ENCODE results near the gene STAT5B. TPM values are rescaled to one million over a fixed set of nuclear protein-coding genes. Genes with fewer than 3 reads are reported as not detected.
A peak's percentile ranks its signal among the peaks of the same experiment; 100 is the strongest.
"Not testable (repeated sequence)": the region's sequence is repeated elsewhere in the genome, so short reads cannot be mapped to it uniquely, and the experiment has no call there.

The STAT5B gene
- total and polyA plus RNA-seq, 5 donors from 2014 or later: 109 to 241 (median 114) TPM

- Mint-ChIP-seq H3K27me3 (no peaks in the 10 kb centered on the region), H3K36me3 (peaks cover 16% of the 10 kb centered on the region), H3K4me3 (peak overlapping the region in 1 of 4 donors; percentile 65), H3K27ac (peak overlapping the region; percentile 21 to 86 (median 65)), H3K9me3 (no peaks in the 10 kb centered on the region), H3K4me1 (peaks cover 12 to 54% (median 32%) of the 10 kb centered on the region in 4 donors)
- H3K4me3 ChIP-seq (ENCODE audit: low read depth, low read length): no peak overlapping the region
- DNase-seq: peak in 1 of 3 donors; percentile 65
- no peak overlapping the region for H3K27ac ChIP-seq (ENCODE audit: insufficient read depth, low read length, poor library complexity, severe bottlenecking)
- peak; percentile 67 to 75 for ATAC-seq (ENCODE audit: low read depth in 2 of 2)
- H3K9me3 ChIP-seq (ENCODE audit: control insufficient read depth in 2 of 2, low read length in 2 of 2): no peaks in the 10 kb centered on the region
- H3K27me3 ChIP-seq (ENCODE audit: control insufficient read depth, insufficient read depth, low read length): no peaks in the 10 kb centered on the region
- H3K4me1 ChIP-seq (ENCODE audit: control insufficient read depth, insufficient read depth, low read length, poor library complexity, severe bottlenecking): peaks cover 3% of the 10 kb centered on the region
- peaks cover 37% of the 10 kb centered on the region for H3K36me3 ChIP-seq (ENCODE audit: control insufficient read depth, insufficient read depth, low read length)
Observed at GRCh38 chr17:42230225-42230624, 46.0 kb downstream of the STAT5B start.

GRCh38 chr17:42227849-42228700 lies 48.1 kb downstream of the STAT5B start:
- DNase-seq (no peak), ATAC-seq (ENCODE audit: low read depth in 2 of 2) (no peak)
- Histone ChIP-seq H3K27ac (ENCODE audit: insufficient read depth, low read length, poor library complexity, severe bottlenecking) (no peak overlapping the region), H3K9me3 (ENCODE audit: control insufficient read depth in 2 of 2, low read length in 2 of 2) (no peaks in the 10 kb centered on the region), H3K4me3 (ENCODE audit: low read depth, low read length) (no peak overlapping the region), H3K36me3 (ENCODE audit: control insufficient read depth, insufficient read depth, low read length) (peaks cover 57% of the 10 kb centered on the region), H3K4me1 (ENCODE audit: control insufficient read depth, insufficient read depth, low read length, poor library complexity, severe bottlenecking) (peaks cover 3% of the 10 kb centered on the region), H3K27me3 (ENCODE audit: control insufficient read depth, insufficient read depth, low read length) (no peaks in the 10 kb centered on the region)
- Mint-ChIP-seq H3K27me3 (no peaks in the 10 kb centered on the region), H3K4me3 (no peak overlapping the region), H3K4me1 (peaks cover 0 to 33% (median 18%) of the 10 kb centered on the region in 4 donors), H3K27ac (peak overlapping the region; percentile 15 to 97 (median 23)), H3K9me3 (no peaks in the 10 kb centered on the region), H3K36me3 (peaks cover 23% of the 10 kb centered on the region)

GRCh38 chr17:42225646-42226045 lies 50.5 kb downstream of the STAT5B start:
- peaks cover 68% of the 10 kb centered on the region for H3K36me3 ChIP-seq (ENCODE audit: control insufficient read depth, insufficient read depth, low read length)
- DNase-seq (no peak), ATAC-seq (ENCODE audit: low read depth in 2 of 2) (no peak)
- peaks cover 8 to 26% (median 15%) of the 10 kb centered on the region in 4 donors for H3K4me1 Mint-ChIP-seq
- no peaks in the 10 kb centered on the region for H3K27me3 ChIP-seq (ENCODE audit: control insufficient read depth, insufficient read depth, low read length)
- peaks cover 2% of the 10 kb centered on the region for H3K4me1 ChIP-seq (ENCODE audit: control insufficient read depth, insufficient read depth, low read length, poor library complexity, severe bottlenecking)
- no peak overlapping the region for H3K4me3 ChIP-seq (ENCODE audit: low read depth, low read length)
- H3K27ac ChIP-seq (ENCODE audit: insufficient read depth, low read length, poor library complexity, severe bottlenecking): no peak overlapping the region
- H3K4me3 Mint-ChIP-seq: peak overlapping the region in 1 of 4 donors; percentile 43
- no peaks in the 10 kb centered on the region for H3K9me3 Mint-ChIP-seq
- no peaks in the 10 kb centered on the region for H3K27me3 Mint-ChIP-seq
- no peaks in the 10 kb centered on the region for H3K9me3 ChIP-seq (ENCODE audit: control insufficient read depth in 2 of 2, low read length in 2 of 2)
- H3K36me3 Mint-ChIP-seq: peaks cover 30% of the 10 kb centered on the region
- peak overlapping the region in 1 of 3 donors; percentile 54 for H3K27ac Mint-ChIP-seq

- Histone ChIP-seq H3K4me3 (ENCODE audit: low read depth, low read length) (no peak overlapping the region), H3K27me3 (ENCODE audit: control insufficient read depth, insufficient read depth, low read length) (no peaks in the 10 kb centered on the region), H3K4me1 (ENCODE audit: control insufficient read depth, insufficient read depth, low read length, poor library complexity, severe bottlenecking) (no peaks in the 10 kb centered on the region), H3K36me3 (ENCODE audit: control insufficient read depth, insufficient read depth, low read length) (peaks cover 67% of the 10 kb centered on the region), H3K27ac (ENCODE audit: insufficient read depth, low read length, poor library complexity, severe bottlenecking) (no peak overlapping the region), H3K9me3 (ENCODE audit: control insufficient read depth in 2 of 2, low read length in 2 of 2) (no peaks in the 10 kb centered on the region)
- H3K27me3 Mint-ChIP-seq: no peaks in the 10 kb centered on the region
- H3K9me3 Mint-ChIP-seq: no peaks in the 10 kb centered on the region
- peaks cover 24% of the 10 kb centered on the region for H3K36me3 Mint-ChIP-seq
- no peak for ATAC-seq (ENCODE audit: low read depth in 2 of 2)
- H3K4me1 Mint-ChIP-seq: peaks cover 0 to 17% (median 10%) of the 10 kb centered on the region in 4 donors
- H3K27ac Mint-ChIP-seq: peak overlapping the region in 1 of 3 donors; percentile 54
- DNase-seq: no peak
- no peak overlapping the region for H3K4me3 Mint-ChIP-seq
Observed at GRCh38 chr17:42224651-42225050, 51.5 kb downstream of the STAT5B start.

- Mint-ChIP-seq H3K36me3 (peaks cover 26% of the 10 kb centered on the region), H3K27me3 (no peaks in the 10 kb centered on the region), H3K27ac (peak overlapping the region; percentile 54 to 89 (median 60)), H3K4me1 (peaks cover 0 to 9% (median 7%) of the 10 kb centered on the region in 4 donors), H3K9me3 (no peaks in the 10 kb centered on the region), H3K4me3 (peak overlapping the region in 1 of 4 donors; percentile 24)
- Histone ChIP-seq H3K4me3 (ENCODE audit: low read depth, low read length) (no peak overlapping the region), H3K27ac (ENCODE audit: insufficient read depth, low read length, poor library complexity, severe bottlenecking) (no peak overlapping the region), H3K36me3 (ENCODE audit: control insufficient read depth, insufficient read depth, low read length) (peaks cover 60% of the 10 kb centered on the region), H3K27me3 (ENCODE audit: control insufficient read depth, insufficient read depth, low read length) (no peaks in the 10 kb centered on the region), H3K9me3 (ENCODE audit: control insufficient read depth in 2 of 2, low read length in 2 of 2) (no peaks in the 10 kb centered on the region), H3K4me1 (ENCODE audit: control insufficient read depth, insufficient read depth, low read length, poor library complexity, severe bottlenecking) (no peaks in the 10 kb centered on the region)
- DNase-seq (peak; percentile 31 to 79 (median 67)), ATAC-seq (ENCODE audit: low read depth in 2 of 2) (peak; percentile 85 to 88)
Observed at GRCh38 chr17:42221886-42222745, 54.1 kb downstream of the STAT5B start.

GRCh38 chr17:42219280-42219679 lies 56.9 kb downstream of the STAT5B start:
- not testable (repeated sequence) for DNase-seq; H3K27me3 ChIP-seq (ENCODE audit: control insufficient read depth, insufficient read depth, low read length); H3K27ac Mint-ChIP-seq; H3K4me1 ChIP-seq (ENCODE audit: control insufficient read depth, insufficient read depth, low read length, poor library complexity, severe bottlenecking); H3K27me3 Mint-ChIP-seq; H3K4me3 ChIP-seq (ENCODE audit: low read depth, low read length); H3K4me1 Mint-ChIP-seq; H3K9me3 ChIP-seq (ENCODE audit: control insufficient read depth in 2 of 2, low read length in 2 of 2); H3K4me3 Mint-ChIP-seq; ATAC-seq (ENCODE audit: low read depth in 2 of 2); H3K27ac ChIP-seq (ENCODE audit: insufficient read depth, low read length, poor library complexity, severe bottlenecking); H3K9me3 Mint-ChIP-seq
- peaks cover 67% of the 10 kb centered on the region for H3K36me3 ChIP-seq (ENCODE audit: control insufficient read depth, insufficient read depth, low read length)
- H3K36me3 Mint-ChIP-seq: peaks cover 38% of the 10 kb centered on the region

GRCh38 chr17:42214156-42214555 lies 62.0 kb downstream of the STAT5B start:
- Mint-ChIP-seq H3K27ac (peak overlapping the region in 1 of 3 donors; percentile 20), H3K27me3 (peaks cover 4% of the 10 kb centered on the region), H3K9me3 (no peaks in the 10 kb centered on the region), H3K36me3 (peaks cover 45% of the 10 kb centered on the region), H3K4me1 (peaks cover 0 to 5% (median 0%) of the 10 kb centered on the region in 4 donors), H3K4me3 (no peak overlapping the region)
- no peak for ATAC-seq (ENCODE audit: low read depth in 2 of 2)
- Histone ChIP-seq H3K4me3 (ENCODE audit: low read depth, low read length) (no peak overlapping the region), H3K4me1 (ENCODE audit: control insufficient read depth, insufficient read depth, low read length, poor library complexity, severe bottlenecking) (no peaks in the 10 kb centered on the region), H3K27me3 (ENCODE audit: control insufficient read depth, insufficient read depth, low read length) (no peaks in the 10 kb centered on the region), H3K27ac (ENCODE audit: insufficient read depth, low read length, poor library complexity, severe bottlenecking) (no peak overlapping the region), H3K36me3 (ENCODE audit: control insufficient read depth, insufficient read depth, low read length) (peaks cover 89% of the 10 kb centered on the region), H3K9me3 (ENCODE audit: control insufficient read depth in 2 of 2, low read length in 2 of 2) (no peaks in the 10 kb centered on the region)
- no peak for DNase-seq

Data from CD4-positive, CD25-positive, alpha-beta regulatory T cell (primary cell).